DOHH2 (cell line): Measurements from ENCODE around the gene DNAH10.

Source experiments
- H3F3A ChIP-seq: fragments of 200-600 bp; sonication (generic), shearing (Covaris generic); 2 replicates; pipeline ENCODE4 v1.6.0; 2016; ENCODE audit warnings: antibody characterized with exemption, mild to moderate bottlenecking; ENCODE audit not compliant: control insufficient read depth, insufficient read depth
- H3K27ac ChIP-seq: fragments of 200-600 bp; sonication (generic); 2 replicates; pipeline ENCODE4 v1.5.1; 2014; ENCODE audit warnings: low read depth, mild to moderate bottlenecking, low read length, moderate library complexity
- H3K27me3 ChIP-seq: fragments of 200-600 bp; sonication (generic); 2 replicates; pipeline ENCODE4 v1.6.1; 2014; ENCODE audit warnings: mild to moderate bottlenecking, low read length, mixed read lengths; ENCODE audit not compliant: control insufficient read depth
- H3K36me3 ChIP-seq: fragments of 200-600 bp; sonication (generic); 2 replicates; pipeline ENCODE4 v1.6.1; 2014; ENCODE audit warnings: mild to moderate bottlenecking, low read length, moderate library complexity, mixed read lengths; ENCODE audit not compliant: control insufficient read depth
- H3K4me1 ChIP-seq: fragments of 200-600 bp; sonication (generic); 2 replicates; pipeline ENCODE4 v1.6.1; 2014; ENCODE audit warnings: mild to moderate bottlenecking, low read length, mixed read lengths; ENCODE audit not compliant: control insufficient read depth
- H3K4me2 ChIP-seq: fragments of 200-600 bp; sonication (generic); 2 replicates; pipeline ENCODE4 v1.6.0; 2014; ENCODE audit warnings: mild to moderate bottlenecking, low read length, moderate library complexity
- H3K4me3 ChIP-seq: fragments of 200-600 bp; sonication (generic); 2 replicates; pipeline ENCODE4 v1.5.1; 2014; ENCODE audit warnings: mild to moderate bottlenecking, low read length, mixed read lengths
- H3K79me2 ChIP-seq: fragments of 200-600 bp; sonication (generic); 2 replicates; pipeline ENCODE4 v1.6.1; 2014; ENCODE audit warnings: mild to moderate bottlenecking, low read length, mixed read lengths; ENCODE audit not compliant: control insufficient read depth
- H3K9me2 ChIP-seq: fragments of 200-600 bp; sonication (generic); replicated peaks from 2 replicates; pipeline ENCODE4 v1.6.1; 2014; ENCODE audit warnings: mild to moderate bottlenecking, low read length, mixed read lengths; ENCODE audit not compliant: control insufficient read depth
- H3K9me3 ChIP-seq: fragments of 200-600 bp; sonication (generic); 2 replicates; pipeline ENCODE4 v1.6.1; 2014; ENCODE audit warnings: antibody characterized with exemption, low read length, mixed read lengths; ENCODE audit not compliant: control insufficient read depth, insufficient read depth
- H4K20me1 ChIP-seq: fragments of 200-600 bp; sonication (generic); 2 replicates; pipeline ENCODE4 v1.6.0; 2014; ENCODE audit warnings: low read depth, mild to moderate bottlenecking, antibody characterized with exemption, low read length, moderate library complexity; ENCODE audit not compliant: control insufficient read depth, insufficient read depth
- CTCF ChIP-seq: fragments of 200-600 bp; sonication (generic); IDR thresholded peaks from one replicate; pipeline ENCODE4 v1.5.1; 2014; ENCODE audit warnings: antibody characterized with exemption, mild to moderate bottlenecking, low read depth, low read length; ENCODE audit not compliant: poor library complexity, severe bottlenecking
- EZH2phosphoT487 ChIP-seq: fragments of 200-600 bp; sonication (generic); IDR thresholded peaks from 2 replicates; pipeline ENCODE4 v1.6.1; 2017; ENCODE audit warnings: borderline replicate concordance, mild to moderate bottlenecking, antibody characterized with exemption, low read length, moderate library complexity, mixed read lengths

The DNAH10 gene

GRCh38 chr12:123771261-123771660 lies 9.2 kb downstream of the DNAH10 start:
- no peaks in the 10 kb centered on the region for H3K9me3 ChIP-seq
- H3K27ac ChIP-seq = no peak overlapping the region
- H3K9me2 ChIP-seq = no peaks in the 10 kb centered on the region
- no peak overlapping the region for H3K4me2 ChIP-seq
- no peak for TF ChIP-seq EZH2phosphoT487
- TF ChIP-seq CTCF = no peak
- H3F3A ChIP-seq = no peaks in the 10 kb centered on the region
- no peaks in the 10 kb centered on the region for H3K4me1 ChIP-seq
- H3K79me2 ChIP-seq = no peaks in the 10 kb centered on the region
- no peaks in the 10 kb centered on the region for H4K20me1 ChIP-seq
- H3K4me3 ChIP-seq = no peak overlapping the region
- peaks cover 22% of the 10 kb centered on the region for H3K27me3 ChIP-seq
- H3K36me3 ChIP-seq = no peaks in the 10 kb centered on the region

- H3K4me2 ChIP-seq = no peak overlapping the region
- H4K20me1 ChIP-seq = no peaks in the 10 kb centered on the region
- no peak overlapping the region for H3K27ac ChIP-seq
- TF ChIP-seq CTCF (no peak), EZH2phosphoT487 (no peak)
- H3K36me3 ChIP-seq = no peaks in the 10 kb centered on the region
- H3K9me2 ChIP-seq = no peaks in the 10 kb centered on the region
- no peak overlapping the region for H3K4me3 ChIP-seq
- H3K4me1 ChIP-seq = no peaks in the 10 kb centered on the region
- H3K79me2 ChIP-seq = no peaks in the 10 kb centered on the region
- no peaks in the 10 kb centered on the region for H3K9me3 ChIP-seq
- H3F3A ChIP-seq = no peaks in the 10 kb centered on the region
- H3K27me3 ChIP-seq = peaks cover 22% of the 10 kb centered on the region
These were observed 10.0 kb downstream of the DNAH10 start for GRCh38 chr12:123772074-123772473.

- Histone ChIP-seq H3K4me2 (no peak overlapping the region), H3K27ac (no peak overlapping the region), H3F3A (no peaks in the 10 kb centered on the region), H3K36me3 (no peaks in the 10 kb centered on the region), H3K4me3 (no peak overlapping the region), H3K9me2 (no peaks in the 10 kb centered on the region), H3K27me3 (peaks cover 17% of the 10 kb centered on the region), H4K20me1 (no peaks in the 10 kb centered on the region), H3K9me3 (no peaks in the 10 kb centered on the region), H3K79me2 (no peaks in the 10 kb centered on the region), H3K4me1 (no peaks in the 10 kb centered on the region)
- no peak for TF ChIP-seq CTCF
- no peak for TF ChIP-seq EZH2phosphoT487
These were observed 11.3 kb downstream of the DNAH10 start for GRCh38 chr12:123773375-123773774.

- no peaks in the 10 kb centered on the region for H3K79me2 ChIP-seq
- no peak overlapping the region for H3K4me2 ChIP-seq
- no peaks in the 10 kb centered on the region for H3K9me2 ChIP-seq
- TF ChIP-seq EZH2phosphoT487 (no peak), CTCF (no peak)
- H3K27ac ChIP-seq = no peak overlapping the region
- no peak overlapping the region for H3K4me3 ChIP-seq
- no peaks in the 10 kb centered on the region for H3K36me3 ChIP-seq
- H3F3A ChIP-seq = no peaks in the 10 kb centered on the region
- H4K20me1 ChIP-seq = no peaks in the 10 kb centered on the region
- 0 out of 2 replicates have a peak, but pooled peaks cover 1% of the 10 kb centered on the region for H3K27me3 ChIP-seq
- H3K4me1 ChIP-seq = no peaks in the 10 kb centered on the region
- H3K9me3 ChIP-seq = no peaks in the 10 kb centered on the region
These were observed 17.4 kb downstream of the DNAH10 start for GRCh38 chr12:123779551-123779950.
